Neural progenitor cell (in vitro differentiated cells): ENCODE measurements around the gene CD276. TPM values are rescaled to one million over a fixed set of nuclear protein-coding genes. Genes with fewer than 3 reads are reported as not detected.

ENCODE experiments used
- DNase-seq: peaks from one replicate; pipeline ENCODE4 v3.0.0-alpha.2; 2016; ENCODE audit warnings: low spot score
- H2AFZ ChIP-seq: fragments of 200-600 bp; sonication (generic); replicated peaks from 2 replicates; pipeline ENCODE4 v1.6.1; 2016; ENCODE audit warnings: antibody characterized with exemption
- H3F3A ChIP-seq: fragments of 200-600 bp; sonication (generic); 2 replicates; pipeline ENCODE4 v1.6.1; 2016; ENCODE audit warnings: antibody characterized with exemption, low read depth
- H3K27ac ChIP-seq: fragments of 200-600 bp; sonication (generic); 2 replicates; pipeline ENCODE4 v1.5.1; 2016; ENCODE audit warnings: mild to moderate bottlenecking
- H3K27me3 ChIP-seq: fragments of 200-600 bp; sonication (generic); 2 replicates; pipeline ENCODE4 v1.6.1; 2016; ENCODE audit warnings: mild to moderate bottlenecking, moderate library complexity
- H3K36me3 ChIP-seq: fragments of 200-600 bp; sonication (generic); 2 replicates; pipeline ENCODE4 v1.5.1; 2016
- H3K4me1 ChIP-seq: fragments of 200-600 bp; sonication (generic); 2 replicates; pipeline ENCODE4 v1.6.1; 2016; ENCODE audit warnings: mixed run types
- H3K4me2 ChIP-seq: fragments of 200-600 bp; sonication (generic); 2 replicates; pipeline ENCODE4 v1.6.1; 2016
- H3K4me3 ChIP-seq: fragments of 200-600 bp; sonication (generic); 2 replicates; pipeline ENCODE4 v1.5.1; 2016
- H3K79me2 ChIP-seq: fragments of 200-600 bp; sonication (generic); 2 replicates; pipeline ENCODE4 v1.6.1; 2016; ENCODE audit warnings: low read depth
- H3K9ac ChIP-seq: fragments of 200-600 bp; sonication (generic); 2 replicates; pipeline ENCODE4 v1.6.1; 2016
- H3K9me3 ChIP-seq: fragments of 200-600 bp; sonication (generic); 2 replicates; pipeline ENCODE4 v1.5.1; 2016; ENCODE audit warnings: low read depth
- H4K20me1 ChIP-seq: fragments of 200-600 bp; sonication (generic); 2 replicates; pipeline ENCODE4 v1.6.1; 2016; ENCODE audit warnings: low read depth
- H3K27ac Mint-ChIP-seq: 3 replicates; pipeline ENCODE4 v1.8.0; 2021; ENCODE audit warnings: mixed read lengths
- H3K27me3 Mint-ChIP-seq: 2 replicates; pipeline ENCODE4 v1.8.0; 2022; ENCODE audit warnings: low read depth, mild to moderate bottlenecking, inconsistent platforms, moderate library complexity, mixed read lengths; ENCODE audit not compliant: insufficient read depth
- H3K36me3 Mint-ChIP-seq: 3 replicates; pipeline ENCODE4 v1.8.0; 2021; ENCODE audit warnings: mixed read lengths
- H3K4me1 Mint-ChIP-seq: 3 replicates; pipeline ENCODE4 v1.8.0; 2021; ENCODE audit warnings: mixed read lengths
- H3K4me3 Mint-ChIP-seq: 3 replicates; pipeline ENCODE4 v1.8.0; 2021; ENCODE audit warnings: mild to moderate bottlenecking, moderate library complexity, mixed read lengths
- H3K9me3 Mint-ChIP-seq: 3 replicates; pipeline ENCODE4 v1.8.0; 2020; ENCODE audit warnings: mixed read lengths
- CTCF ChIP-seq: fragments of 200-600 bp; sonication (generic); IDR thresholded peaks from 2 replicates; pipeline ENCODE4 v1.5.1; 2017; ENCODE audit warnings: antibody characterized with exemption, mild to moderate bottlenecking
- EZH2 ChIP-seq: fragments of 200-600 bp; sonication (generic); IDR thresholded peaks from 2 replicates; pipeline ENCODE4 v1.6.1; 2017; ENCODE audit warnings: antibody characterized with exemption, mild to moderate bottlenecking, moderate library complexity
- EZH2phosphoT487 ChIP-seq: fragments of 200-600 bp; sonication (generic); IDR thresholded peaks from 2 replicates; pipeline ENCODE4 v1.6.1; 2017; ENCODE audit warnings: antibody characterized with exemption
- total RNA-seq: library from RNA; depleted of rRNA; stranded (reverse); fragments of >200 nt; gene quantifications from 2 replicates; pipeline ENCODE4 v1.2.3, GENCODE V29; 2015; ENCODE audit warnings: low replicate concordance

CD276 gene
- total RNA-seq, 1 donor from 2014 or later, result 62.2 TPM

GRCh38 chr15:73722425-73722824 is 38.2 kb downstream of the CD276 start:
- H3K27me3 Mint-ChIP-seq, result peaks cover 2% of the 10 kb centered on the region
- H3K4me3 ChIP-seq, result no peak overlapping the region
- H3K4me3 Mint-ChIP-seq, result no peak overlapping the region
- H3K36me3 ChIP-seq, result no peaks in the 10 kb centered on the region
- TF ChIP-seq EZH2 (no peak), EZH2phosphoT487 (no peak), CTCF (no peak)
- no peaks in the 10 kb centered on the region for H3K36me3 Mint-ChIP-seq
- H3K27ac Mint-ChIP-seq, result peak overlapping the region; percentile 46
- H3F3A ChIP-seq, result peaks cover 5% of the 10 kb centered on the region
- no peaks in the 10 kb centered on the region for H3K9me3 ChIP-seq
- no peaks in the 10 kb centered on the region for H3K79me2 ChIP-seq
- H4K20me1 ChIP-seq, result no peaks in the 10 kb centered on the region
- no peak overlapping the region for H2AFZ ChIP-seq
- H3K27ac ChIP-seq, result no peak overlapping the region
- H3K4me2 ChIP-seq, result no peak overlapping the region
- no peaks in the 10 kb centered on the region for H3K4me1 ChIP-seq
- no peaks in the 10 kb centered on the region for H3K27me3 ChIP-seq
- H3K4me1 Mint-ChIP-seq, result peaks cover 24% of the 10 kb centered on the region
- H3K9ac ChIP-seq, result no peak overlapping the region
- DNase-seq, result no peak
- no peaks in the 10 kb centered on the region for H3K9me3 Mint-ChIP-seq

GRCh38 chr15:73723191-73723590 is 39.0 kb downstream of the CD276 start:
- H3K27me3 ChIP-seq, result no peaks in the 10 kb centered on the region
- no peaks in the 10 kb centered on the region for H3F3A ChIP-seq
- TF ChIP-seq EZH2, result no peak
- TF ChIP-seq CTCF, result no peak
- TF ChIP-seq EZH2phosphoT487, result no peak
- H2AFZ ChIP-seq, result no peak overlapping the region
- no peaks in the 10 kb centered on the region for H3K36me3 ChIP-seq
- no peaks in the 10 kb centered on the region for H3K9me3 ChIP-seq
- H3K4me2 ChIP-seq, result no peak overlapping the region
- Mint-ChIP-seq H3K36me3 (no peaks in the 10 kb centered on the region), H3K9me3 (no peaks in the 10 kb centered on the region), H3K27me3 (peaks cover 2% of the 10 kb centered on the region), H3K27ac (no peak overlapping the region), H3K4me3 (no peak overlapping the region), H3K4me1 (peaks cover 25% of the 10 kb centered on the region)
- no peaks in the 10 kb centered on the region for H3K4me1 ChIP-seq
- H4K20me1 ChIP-seq, result no peaks in the 10 kb centered on the region
- DNase-seq, result no peak
- H3K4me3 ChIP-seq, result no peak overlapping the region
- no peak overlapping the region for H3K27ac ChIP-seq
- no peaks in the 10 kb centered on the region for H3K79me2 ChIP-seq
- no peak overlapping the region for H3K9ac ChIP-seq

GRCh38 chr15:73724212-73724611 is 40.0 kb downstream of the CD276 start:
- H3K4me1 Mint-ChIP-seq, result peaks cover 23% of the 10 kb centered on the region
- no peak overlapping the region for H3K27ac ChIP-seq
- H3K79me2 ChIP-seq, result no peaks in the 10 kb centered on the region
- H3K27me3 Mint-ChIP-seq, result no peaks in the 10 kb centered on the region
- H4K20me1 ChIP-seq, result no peaks in the 10 kb centered on the region
- H3K36me3 Mint-ChIP-seq, result no peaks in the 10 kb centered on the region
- H3K36me3 ChIP-seq, result no peaks in the 10 kb centered on the region
- no peaks in the 10 kb centered on the region for H3K27me3 ChIP-seq
- H3K9me3 Mint-ChIP-seq, result no peaks in the 10 kb centered on the region
- DNase-seq, result peak; percentile 25
- no peak overlapping the region for H2AFZ ChIP-seq
- no peak overlapping the region for H3K4me3 Mint-ChIP-seq
- no peaks in the 10 kb centered on the region for H3F3A ChIP-seq
- H3K4me2 ChIP-seq, result no peak overlapping the region
- no peak overlapping the region for H3K4me3 ChIP-seq
- H3K4me1 ChIP-seq, result no peaks in the 10 kb centered on the region
- no peak overlapping the region for H3K9ac ChIP-seq
- H3K27ac Mint-ChIP-seq, result peak overlapping the region; percentile 61
- H3K9me3 ChIP-seq, result no peaks in the 10 kb centered on the region
- no peak for TF ChIP-seq EZH2phosphoT487
- no peak for TF ChIP-seq EZH2
- TF ChIP-seq CTCF, result no peak
